ENCODE measurements around the gene AMBP.

DNA sequence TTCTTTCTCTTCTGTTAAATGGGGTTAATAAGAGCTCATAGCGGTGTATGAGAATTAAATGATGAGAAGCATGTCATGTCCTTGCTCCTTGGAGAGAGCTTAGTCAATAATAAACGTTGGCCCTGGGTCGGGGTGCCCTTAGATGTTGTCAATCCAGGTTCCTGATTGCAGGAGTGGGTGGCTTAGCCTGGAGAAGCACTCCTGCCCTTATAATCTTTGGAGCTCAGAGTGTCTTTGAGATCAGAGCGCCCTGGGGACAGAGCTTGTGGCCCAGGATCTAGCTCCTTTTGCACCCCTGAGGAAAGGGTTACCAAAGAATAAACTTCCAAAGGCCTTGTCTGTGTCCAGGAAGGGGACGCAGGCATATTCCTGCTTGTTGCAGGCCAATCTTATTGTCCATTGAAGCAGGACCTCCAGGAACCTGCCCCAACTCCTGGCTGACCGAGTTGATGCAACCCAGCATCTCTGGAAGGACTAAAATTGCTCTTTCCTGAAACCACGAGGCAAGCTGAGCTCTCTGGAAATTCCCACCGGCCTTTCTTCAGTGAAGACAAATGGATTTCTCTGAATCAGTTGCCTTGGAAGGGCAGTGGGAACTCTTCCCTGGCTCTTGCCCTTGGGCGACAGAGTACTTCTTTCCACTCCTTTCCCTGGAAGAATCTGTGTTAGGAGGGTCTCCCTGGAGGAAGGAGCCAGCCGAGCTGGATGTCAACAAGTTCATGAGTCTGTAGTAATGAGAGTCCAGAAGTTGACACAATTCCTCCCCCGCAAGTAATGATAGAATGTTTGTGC, 6.4 kb upstream of the AMBP start:
- TF ChIP-seq EZH2phosphoT487 (IDR thresholded peaks at IDR 0.05; ENCODE audit: insufficient read depth, low read depth) (no peak), EZH2 (IDR thresholded peaks at IDR 0.05; ENCODE audit: insufficient read depth, poor library complexity, severe bottlenecking) (no peak)
